Frontal cortex (tissue), 4 donors: ENCODE data around the gene GTF3C1. TPM values are rescaled to one million over a fixed set of nuclear protein-coding genes. Genes with fewer than 3 reads are reported as not detected.
A peak's percentile ranks its signal among the peaks of the same experiment; 100 is the strongest.
"Not testable (repeated sequence)": the region's sequence is repeated elsewhere in the genome, so short reads cannot be mapped to it uniquely, and the experiment has no call there.

ENCODE experiments used
- DNase-seq, 2 donors: peaks; one replicate each; pipeline ENCODE4 v3.0.0; 2012; ENCODE audit warnings: low spot score in 2 of 2
- FAIRE-seq: peaks from 2 replicates; lab custom pipeline; 2012; peaks lifted over from hg19 to GRCh38; lab: Jason Lieb, UNC
- total RNA-seq: library from RNA; depleted of rRNA; stranded (reverse); fragments of >200 nt; gene quantifications from one replicate; pipeline ENCODE4 v1.2.3, GENCODE V29; 2014
- donor health status: control.
- donor health status: control.
- donor health status: control.

Gene GTF3C1
- total RNA-seq = 77.9 TPM

- FAIRE-seq (peak; percentile 89), DNase-seq (peak; percentile 99 to 100)
Measured at GRCh38 chr16:27549746-27550581, at the start of gene GTF3C1, which contains the start of gene KATNIP. Gene GTF3C1, minus strand, starts transcription at chr16:27549913. Its CDS starts 23 bp downstream, at chr16:27549890. Gene KATNIP, plus strand, starts transcription at chr16:27550144. Its CDS starts 27 bp downstream, at chr16:27550171.

- FAIRE-seq (no peak), DNase-seq (no peak)
Measured at GRCh38 chr16:27598931-27599565, 49.3 kb upstream of the GTF3C1 start.

GRCh38 chr16:27598220-27598619 lies 48.5 kb upstream of the GTF3C1 start:
- no peak for FAIRE-seq
- no peak for DNase-seq

- FAIRE-seq = no peak
- DNase-seq = no peak
Measured at GRCh38 chr16:27597361-27597760, 47.6 kb upstream of the GTF3C1 start.

GRCh38 chr16:27596411-27596810 lies 46.7 kb upstream of the GTF3C1 start:
- DNase-seq (no peak), FAIRE-seq (no peak)

GRCh38 chr16:27595993-27596392 lies 46.3 kb upstream of the GTF3C1 start:
- no peak for DNase-seq
- no peak for FAIRE-seq

GRCh38 chr16:27595475-27595874 lies 45.8 kb upstream of the GTF3C1 start:
- FAIRE-seq (no peak), DNase-seq (no peak)

GRCh38 chr16:27591837-27592236 lies 42.1 kb upstream of the GTF3C1 start:
- FAIRE-seq = no peak
- no peak for DNase-seq

- no peak for FAIRE-seq
Measured at GRCh38 chr16:27588057-27588456, 38.3 kb upstream of the GTF3C1 start.

GRCh38 chr16:27586711-27587110 lies 37.0 kb upstream of the GTF3C1 start:
- FAIRE-seq = no peak
- DNase-seq = no peak

More at GRCh38 chr16:27588057-27588456, 38.3 kb upstream of the GTF3C1 start:
- DNase-seq = no peak

GRCh38 chr16:27585200-27585599 lies 35.5 kb upstream of the GTF3C1 start:
- no peak for DNase-seq
- no peak for FAIRE-seq

GRCh38 chr16:27583634-27584033 lies 33.9 kb upstream of the GTF3C1 start:
- DNase-seq (no peak), FAIRE-seq (no peak)

GRCh38 chr16:27582883-27583282 lies 33.2 kb upstream of the GTF3C1 start:
- DNase-seq (no peak), FAIRE-seq (no peak)

- DNase-seq (no peak), FAIRE-seq (no peak)
Measured at GRCh38 chr16:27579087-27579980, 29.6 kb upstream of the GTF3C1 start.

- FAIRE-seq (no peak), DNase-seq (no peak)
Measured at GRCh38 chr16:27576729-27577128, 27.0 kb upstream of the GTF3C1 start.

- FAIRE-seq (no peak), DNase-seq (no peak)
Measured at GRCh38 chr16:27572711-27573110, 23.0 kb upstream of the GTF3C1 start.

- DNase-seq (no peak), FAIRE-seq (no peak)
Measured at GRCh38 chr16:27571433-27572326, 22.0 kb upstream of the GTF3C1 start.

- not testable (repeated sequence) for FAIRE-seq, DNase-seq
Measured at GRCh38 chr16:27570986-27571385, 21.3 kb upstream of the GTF3C1 start.

- DNase-seq (no peak), FAIRE-seq (no peak)
Measured at GRCh38 chr16:27568077-27568476, 18.4 kb upstream of the GTF3C1 start.
